Stimulated activated CD4-positive, alpha-beta T cell treated with anti-CD3 and anti-CD28 coated beads, Interleukin-4, amount 100 ng/mL, for 24 hours (primary cell): ENCODE results near the gene TAS2R1.
"Not testable (repeated sequence)": the region's sequence is repeated elsewhere in the genome, so short reads cannot be mapped to it uniquely, and the experiment has no call there.

ENCODE experiments used
- DNase-seq: peaks from one replicate; pipeline ENCODE4 v3.0.0-alpha.2; 2020

The TAS2R1 gene

GRCh38 chr5:9621379-9621903 is 8.7 kb downstream of the TAS2R1 start:
- no peak for DNase-seq

- DNase-seq: no peak
Observed at GRCh38 chr5:9619331-9620092, 10.6 kb downstream of the TAS2R1 start.

GRCh38 chr5:9617739-9618504 is 12.2 kb downstream of the TAS2R1 start:
- DNase-seq: no peak

- no peak for DNase-seq
Observed at GRCh38 chr5:9617221-9617620, 12.9 kb downstream of the TAS2R1 start.

- no peak for DNase-seq
Observed at GRCh38 chr5:9615331-9615730, 14.8 kb downstream of the TAS2R1 start.

DNA sequence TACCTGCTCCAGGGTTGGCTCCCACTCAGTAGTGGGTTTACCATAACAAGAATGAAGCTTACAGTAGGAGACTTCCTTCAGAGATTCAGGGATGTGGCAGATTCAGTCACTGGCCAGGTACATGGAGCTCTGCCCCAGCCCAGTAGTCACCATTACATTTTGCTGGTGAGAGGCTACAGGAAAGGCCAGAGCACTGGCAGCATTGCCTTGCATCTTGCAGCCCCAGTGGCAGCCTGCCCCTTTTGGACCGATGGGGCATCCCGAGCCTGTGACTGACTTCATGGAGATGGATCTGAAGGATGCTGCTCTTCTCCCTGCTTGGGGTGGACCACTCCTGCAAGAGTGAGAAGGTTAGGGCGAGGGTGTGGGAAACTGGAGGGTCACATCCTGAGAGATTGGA is 16.8 kb downstream of the TAS2R1 start:
- no peak for DNase-seq

- no peak for DNase-seq
Observed at GRCh38 chr5:9610969-9611368, 19.2 kb downstream of the TAS2R1 start.

- DNase-seq: no peak
Observed at GRCh38 chr5:9610364-9610763, 19.8 kb downstream of the TAS2R1 start.

GRCh38 chr5:9608093-9608492 is 22.1 kb downstream of the TAS2R1 start:
- no peak for DNase-seq

GRCh38 chr5:9605041-9605838 is 24.9 kb downstream of the TAS2R1 start:
- no peak for DNase-seq

- DNase-seq: no peak
Observed at GRCh38 chr5:9604416-9604815, 25.7 kb downstream of the TAS2R1 start.

GRCh38 chr5:9601055-9601739 is 29.0 kb downstream of the TAS2R1 start:
- DNase-seq: no peak

- no peak for DNase-seq
Observed at GRCh38 chr5:9599391-9599790, 30.8 kb downstream of the TAS2R1 start.

- DNase-seq: not testable (repeated sequence)
Observed at GRCh38 chr5:9598329-9598728, 31.8 kb downstream of the TAS2R1 start.

DNA sequence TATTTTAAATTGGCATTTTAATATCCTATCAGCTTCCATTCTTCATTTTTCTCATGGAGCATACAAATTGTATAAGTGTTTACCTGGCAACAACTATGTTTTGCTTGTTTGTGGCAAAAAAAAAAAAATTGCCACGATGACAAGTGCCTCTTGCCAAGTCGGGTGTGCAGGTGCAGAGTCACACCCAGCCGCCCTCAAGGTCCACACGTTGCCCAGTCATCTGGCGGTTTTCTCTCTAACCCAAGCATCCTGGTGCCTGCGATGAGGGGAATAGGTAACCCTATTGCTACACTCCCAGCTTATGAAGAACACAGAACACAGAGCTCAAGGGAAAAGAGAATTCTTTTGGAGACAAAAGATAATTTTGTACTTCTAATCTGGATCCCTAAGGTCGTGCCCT is 32.8 kb downstream of the TAS2R1 start:
- not testable (repeated sequence) for DNase-seq

DNA sequence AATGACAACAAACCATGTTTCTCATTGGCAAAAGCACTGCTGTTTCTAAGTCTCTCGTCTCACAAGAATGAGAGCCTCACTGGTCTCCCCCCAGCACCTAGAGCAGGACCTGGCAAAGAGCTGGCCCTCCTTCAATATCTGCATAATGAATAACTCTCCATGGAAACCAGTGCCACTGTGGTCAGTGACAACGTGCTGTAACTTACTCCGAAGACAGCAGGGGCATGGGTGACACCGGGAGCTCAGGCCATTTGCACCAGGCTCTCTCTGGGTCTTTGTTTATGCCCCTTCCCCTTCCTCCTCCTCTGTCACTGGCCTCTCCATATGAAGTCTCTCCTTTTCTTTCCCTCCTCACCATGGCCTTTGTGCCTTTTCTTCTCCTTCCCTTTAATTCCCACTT is 33.3 kb downstream of the TAS2R1 start:
- no peak for DNase-seq

DNA sequence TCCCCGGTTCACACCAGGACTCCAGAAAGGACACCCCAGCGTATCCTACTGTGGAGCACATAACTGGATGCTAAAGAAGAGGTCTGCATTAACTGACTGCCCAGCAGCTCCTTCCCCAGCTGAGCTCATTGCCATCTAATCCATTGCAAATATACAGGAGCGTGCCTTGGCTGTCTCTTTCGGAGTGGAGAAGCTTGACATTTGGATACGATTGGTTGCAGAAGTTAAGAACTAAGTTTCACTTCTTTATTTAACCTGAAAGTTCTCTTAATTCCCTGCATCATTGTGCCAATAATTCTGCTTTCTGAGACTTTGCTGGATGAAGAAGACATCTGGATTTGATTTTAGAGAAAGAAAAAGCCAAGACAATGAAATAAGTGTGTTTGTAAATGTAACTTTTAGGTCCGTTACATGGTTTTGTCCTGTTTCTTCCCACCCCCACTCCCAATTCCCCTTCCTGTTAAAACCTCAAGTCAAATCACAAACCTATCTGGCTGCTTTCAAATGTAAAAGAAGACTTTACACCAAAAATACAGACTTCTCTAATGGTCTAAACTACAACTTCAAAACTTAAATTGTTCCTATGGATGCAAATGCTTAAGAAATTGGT is 33.9 kb downstream of the TAS2R1 start:
- no peak for DNase-seq

DNA sequence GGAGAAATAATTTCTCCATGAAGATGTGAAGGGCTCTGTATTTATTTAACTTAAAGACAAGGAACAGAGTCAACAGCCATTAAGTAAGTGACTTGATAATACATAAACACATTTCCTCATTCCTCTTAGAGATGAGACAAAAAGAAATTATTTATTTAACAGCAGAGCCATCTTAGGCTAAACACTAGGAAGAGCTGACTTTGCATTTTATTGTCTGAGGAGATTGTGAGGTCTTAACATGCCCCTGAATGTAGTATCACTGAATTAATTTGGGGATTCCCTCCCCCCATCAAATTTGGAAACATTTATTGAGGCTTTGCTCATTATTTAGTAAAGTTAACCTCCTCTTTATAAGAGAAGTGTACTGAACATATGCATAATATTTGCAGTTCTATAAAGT is 35.2 kb downstream of the TAS2R1 start:
- DNase-seq: no peak

GRCh38 chr5:9589049-9589835 is 40.9 kb downstream of the TAS2R1 start:
- no peak for DNase-seq

DNA sequence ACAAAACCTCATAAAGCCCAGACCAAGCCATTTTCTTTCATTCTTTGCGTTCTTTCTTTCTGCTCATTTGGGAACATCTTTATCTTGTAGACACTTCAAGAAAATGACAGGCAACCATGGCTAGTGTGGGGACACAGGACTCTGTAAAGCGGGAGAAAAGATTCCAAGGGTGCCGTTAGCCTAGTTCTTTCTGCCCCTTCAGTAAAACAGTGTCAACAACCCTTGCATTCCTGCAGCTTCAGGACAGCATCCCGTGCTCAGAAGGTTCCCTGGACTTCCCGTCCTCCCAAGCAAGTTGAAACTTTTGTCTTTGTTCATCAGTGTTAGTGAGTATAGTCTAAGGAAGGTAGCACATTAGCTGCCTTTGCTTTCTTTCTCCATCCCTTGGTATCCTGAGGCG is 41.9 kb downstream of the TAS2R1 start:
- no peak for DNase-seq

GRCh38 chr5:9587135-9587534 is 43.0 kb downstream of the TAS2R1 start:
- no peak for DNase-seq
